Heart right ventricle (tissue), 16 donors: Measurements from ENCODE around the gene PSMB10. TPM values are rescaled to one million over a fixed set of nuclear protein-coding genes. Genes with fewer than 3 reads are reported as not detected.

Source experiments
- ATAC-seq, 8 donors: fragments of 200-7000 bp; cut with Tn5 transposase; one replicate each; pipeline ENCODE4 v1.9.1; 2020; ENCODE audit warnings: mild to moderate bottlenecking in 8 of 8, moderate library complexity in 8 of 8, moderate number of reproducible peaks in 1 of 8
- DNase-seq, 2 donors: peaks; one replicate each; pipeline ENCODE4 v3.0.0-alpha.2; 2020
- H3K27ac ChIP-seq, 10 donors: fragments of 200-600 bp; sonication (generic) in 2 of 10; one replicate each; pipeline versions ENCODE4 v1.5.0 to v1.8.0; 2020 to 2022; ENCODE audit warnings: mild to moderate bottlenecking in 3 of 10
- H3K27me3 ChIP-seq, 7 donors: fragments of 200-600 bp; one replicate each; pipeline ENCODE4 v1.8.0; 2021 to 2022; ENCODE audit warnings: mild to moderate bottlenecking in 2 of 7
- H3K36me3 ChIP-seq, 9 donors: fragments of 200-600 bp; sonication (generic) in 1 of 9; one replicate each; pipeline versions ENCODE4 v1.5.0 to v1.8.0; 2020 to 2022; ENCODE audit warnings: mild to moderate bottlenecking in 2 of 9
- H3K4me1 ChIP-seq, 9 donors: fragments of 200-600 bp; sonication (generic) in 1 of 9; one replicate each; pipeline versions ENCODE4 v1.5.0 to v1.8.0; 2020 to 2022; ENCODE audit warnings: mild to moderate bottlenecking in 4 of 9
- H3K4me3 ChIP-seq, 10 donors: fragments of 200-600 bp; sonication (generic) in 2 of 10; one replicate each; pipeline versions ENCODE4 v1.5.0 to v1.8.0; 2020 to 2022; ENCODE audit warnings: mild to moderate bottlenecking in 7 of 10, moderate library complexity in 2 of 10
- H3K9me3 ChIP-seq, 11 donors: fragments of 200-600 bp in 10 of 11; sonication (generic) in 2 of 11; one replicate each; pipeline versions ENCODE4 v1.5.0 to v1.8.0; 2013 to 2022; ENCODE audit warnings: mild to moderate bottlenecking in 2 of 11, control low read depth in 1 of 11, moderate library complexity in 1 of 11
- CTCF ChIP-seq, 9 donors: fragments of 200-600 bp; sonication (generic) in 2 of 9; IDR thresholded peaks; one replicate each; pipeline versions ENCODE4 v1.5.0 to v1.8.0; 2021 to 2022; ENCODE audit warnings: antibody characterized with exemption in 9 of 9, mild to moderate bottlenecking in 5 of 9, moderate library complexity in 1 of 9
- WGBS, 2 donors: extraction: QIAGEN DNeasy Blood & Tissue Kit; methylation state at CpG; one replicate each; pipeline ENCODE4 v1.1.7; 2013; ENCODE audit warnings: inconsistent platforms in 1 of 2; 5-methylcytosine and 5-hydroxymethylcytosine counted together
- intact Hi-C, 10 donors: fragments of 100-400 bp; cut with DNase I; formaldehyde crosslinking; loops; one replicate each; pipeline versions ENCODE4 v1.11.1 to v1.14.2; 2022
- polyA plus RNA-seq, 2 donors: library from polyadenylated mRNA; stranded (reverse); fragments of 200-250 nt; gene quantifications; one replicate each; pipeline ENCODE4 v1.2.3, GENCODE V29; 2013
- total RNA-seq, 10 donors: library from RNA; stranded (reverse); fragmentation: NEBNext Ultra II Directional in 3 of 10; extraction: Animal tissue kit (Norgen Biotek cat#: 25700) in 3 of 10; gene quantifications; one replicate each; pipeline versions ENCODE4 v1.2.1 to v1.2.4, GENCODE V29; 2021 to 2023
- donor health status: Arrhythmogenic right ventricular cardiomyopathy.
- donor health status: ischemic (EF 13 %, LVEDD 7.1; RV severe dilation, severe dysfunction).
- donor health status: healthy with polysubstance abuse.
- donor health status: DM: no; HTN: yes; CAD: no.
- donor health status: DM: no; HTN: no; CAD: no.
- donor health status: ischemic (EF 25% LVEDD 6.9; RV normal size, moderate dysfunction).
- donor health status: ischemic (EF 25% LVEDD 5.7; RV mildly dilated, moderate dysfunction).
- donor health status: healthy.
- donor health status: DM: yes; HTN: yes; CAD: no.
- donor health status: Ischemic cardiomyopathy.
- donor health status: ischemic (EF 35%, LVEDD 5.7; RV mildly dilated, moderate dysfunction).
- donor health status: nonischemic (EF 11% LVEDD 7.7; RV severe dilation, severe dysfunction).
- donor health status: DM: yes; HTN: yes; CAD: no.
- donor health status: PGD.
- donor health status: ischemic (EF 29% LVEDD 5.4; RV normal size, mild dysfunction).
- donor health status: nonischemic (EF 23%, LVEDD 6.1; RV moderate dilation, normal function).

Gene PSMB10
- total and polyA plus RNA-seq, 12 donors: 48.9 to 170 (median 63.6) TPM

- H3K27ac ChIP-seq: peak within 1 kb of the TSS in 7 of 10 donors; percentile 46 to 91 (median 80)
- 21 to 39% methylated on average over 22 of the region's 22 CpGs for WGBS, 2 donors
- peak within 1 kb of the TSS in 1 of 10 donors; percentile 9 for H3K4me3 ChIP-seq
- intact Hi-C loops: loop anchor here (2.0 to 5.0 kb wide), 6 partner anchors 33 to 158 kb away; partner anchors contain the start of genes DDX28 (in 1 of the 10) and DUS2 (in 1 of the 10)
- no peaks in the 10 kb centered on the region for H3K9me3 ChIP-seq
- DNase-seq (peak; percentile 91 to 92), ATAC-seq (peak; percentile 64 to 87 (median 82))
- H3K36me3 ChIP-seq: peaks cover 0 to 73% (median 44%) of the 10 kb centered on the region in 9 donors
- H3K27me3 ChIP-seq: no peaks in the 10 kb centered on the region
- TF ChIP-seq CTCF (IDR thresholded peaks at IDR 0.05): no peak
- peaks cover 19 to 54% (median 25%) of the 10 kb centered on the region in 9 donors for H3K4me1 ChIP-seq
These were observed 52.0 kb downstream of the PSMB10 start, which contains the start of gene NRN1L for GRCh38 chr16:67884684-67885083. NRN1L (plus strand) TSS chr16:67884885; CDS start chr16:67884904, 19 bp downstream.

Other genes with a start within 250 kb of the PSMB10 start
- 10 to 100 TPM in 2 of 10 donors, 1 to 10 TPM in 8; 6.0 to 10.7 (median 8.2) TPM for gene GFOD2, start 217.5 kb downstream of the PSMB10 start, total RNA-seq
- 10 to 100 TPM in 1 of 2 donors, 1 to 10 TPM in 1; 8.2 to 10.9 TPM for gene GFOD2, start 217.5 kb downstream of the PSMB10 start, polyA plus RNA-seq
- gene RANBP10, start 130.3 kb downstream of the PSMB10 start, total RNA-seq: 10 to 100 TPM; 11.1 to 21.6 (median 15.6) TPM
- gene RANBP10, start 130.3 kb downstream of the PSMB10 start, polyA plus RNA-seq: 1 to 10 TPM; 6.4 to 8.9 TPM
- 1 to 10 TPM in 1 of 10 donors, under 1 TPM in 9; 0.15 to 1.1 (median 0.48) TPM for gene TSNAXIP1, start 130.0 kb downstream of the PSMB10 start, total RNA-seq
- gene TSNAXIP1, start 130.0 kb downstream of the PSMB10 start, polyA plus RNA-seq: 1 to 10 TPM in 1 of 2 donors, under 1 TPM in 1; 0.74 to 1.2 TPM
- 10 to 100 TPM; 20.6 to 41.3 (median 26.9) TPM for gene THAP11, start 94.5 kb downstream of the PSMB10 start, total RNA-seq
- gene THAP11, start 94.5 kb downstream of the PSMB10 start, polyA plus RNA-seq: 10 to 100 TPM in 1 of 2 donors, 1 to 10 TPM in 1; 6.0 to 23.5 TPM
- gene NUTF2, start 89.9 kb downstream of the PSMB10 start, total RNA-seq: 100 to 1,000 TPM in 1 of 10 donors, 10 to 100 TPM in 9; 73.9 to 105 (median 80.5) TPM
- gene NUTF2, start 89.9 kb downstream of the PSMB10 start, polyA plus RNA-seq: 100 to 1,000 TPM; 186 to 214 TPM
- 10 to 100 TPM; 16.1 to 27.1 (median 19.1) TPM for gene CENPT, start 89.2 kb downstream of the PSMB10 start, total RNA-seq
- gene CENPT, start 89.2 kb downstream of the PSMB10 start, polyA plus RNA-seq: 10 to 100 TPM; 31.1 to 63.3 TPM
- gene EDC4, start 63.8 kb downstream of the PSMB10 start, total RNA-seq: 10 to 100 TPM; 25.8 to 41.6 (median 31.3) TPM
- gene EDC4, start 63.8 kb downstream of the PSMB10 start, polyA plus RNA-seq: 10 to 100 TPM; 30.2 to 46.8 TPM
- gene NRN1L, start 52.0 kb downstream of the PSMB10 start, total RNA-seq: 1 to 10 TPM in 6 of 10 donors, not detected in 4; 1.1 to 2.7 (median 1.5) TPM
- 1 to 10 TPM; 1.8 to 4.0 TPM for gene NRN1L, start 52.0 kb downstream of the PSMB10 start, polyA plus RNA-seq
- 10 to 100 TPM; 16.0 to 24.5 (median 20.5) TPM for gene PSKH1, start 43.6 kb downstream of the PSMB10 start, total RNA-seq
- gene PSKH1, start 43.6 kb downstream of the PSMB10 start, polyA plus RNA-seq: 10 to 100 TPM; 15.7 to 22.9 TPM
- gene CTRL, start 5.0 kb downstream of the PSMB10 start, total RNA-seq: 1 to 10 TPM in 2 of 10 donors, under 1 TPM in 8; 0.39 to 1.6 (median 0.84) TPM
- 1 to 10 TPM in 1 of 2 donors, under 1 TPM in 1; 0.74 to 2.0 TPM for gene CTRL, start 5.0 kb downstream of the PSMB10 start, polyA plus RNA-seq
- 10 to 100 TPM; 14.4 to 24.6 (median 20.6) TPM for gene LCAT, start 7.3 kb upstream of the PSMB10 start, total RNA-seq
- 10 to 100 TPM; 18.1 to 96.5 TPM for gene LCAT, start 7.3 kb upstream of the PSMB10 start, polyA plus RNA-seq
- gene SLC12A4, start 31.8 kb upstream of the PSMB10 start, total RNA-seq: 100 to 1,000 TPM in 1 of 10 donors, 10 to 100 TPM in 9; 70.9 to 107 (median 86.6) TPM
- gene SLC12A4, start 31.8 kb upstream of the PSMB10 start, polyA plus RNA-seq: 100 to 1,000 TPM in 1 of 2 donors, 10 to 100 TPM in 1; 70.1 to 116 TPM
- gene DPEP3, start 43.6 kb upstream of the PSMB10 start, total RNA-seq: under 1 TPM in 1 of 10 donors, not detected in 9; 0.34 TPM
- under 1 TPM in 1 of 2 donors, not detected in 1; 0.01 TPM for gene DPEP3, start 43.6 kb upstream of the PSMB10 start, polyA plus RNA-seq
- gene DPEP2, start 62.6 kb upstream of the PSMB10 start, total RNA-seq: 1 to 10 TPM in 9 of 10 donors, not detected in 1; 1.2 to 6.2 (median 1.7) TPM
- gene DPEP2, start 62.6 kb upstream of the PSMB10 start, polyA plus RNA-seq: 1 to 10 TPM; 1.0 to 1.5 TPM
- not detected for gene DPEP2NB, start 79.1 kb upstream of the PSMB10 start, total RNA-seq
- not detected for gene DPEP2NB, start 79.1 kb upstream of the PSMB10 start, polyA plus RNA-seq
- gene DDX28, start 86.4 kb upstream of the PSMB10 start, total RNA-seq: 10 to 100 TPM in 4 of 10 donors, 1 to 10 TPM in 6; 8.4 to 13.1 (median 9.7) TPM
- gene DDX28, start 86.4 kb upstream of the PSMB10 start, polyA plus RNA-seq: 1 to 10 TPM; 5.3 to 9.6 TPM
- 10 to 100 TPM in 2 of 10 donors, 1 to 10 TPM in 8; 4.8 to 13.1 (median 7.2) TPM for gene DUS2, start 86.4 kb upstream of the PSMB10 start, total RNA-seq
- gene DUS2, start 86.4 kb upstream of the PSMB10 start, polyA plus RNA-seq: 1 to 10 TPM; 4.2 to 9.6 TPM
- 10 to 100 TPM; 19.8 to 32.9 (median 25.1) TPM for gene NFATC3, start 148.5 kb upstream of the PSMB10 start, total RNA-seq
- 1 to 10 TPM; 6.3 to 9.2 TPM for gene NFATC3, start 148.5 kb upstream of the PSMB10 start, polyA plus RNA-seq